Fibroblast of skin of scalp (primary cell): ENCODE measurements around the gene CRK. TPM values are rescaled to one million over a fixed set of nuclear protein-coding genes. Genes with fewer than 3 reads are reported as not detected.

Experiments
- DNase-seq: peaks from one replicate; pipeline ENCODE4 v3.0.0-alpha.2; 2013
- polyA plus RNA-seq, 2 experiments: library from polyadenylated mRNA; unstranded; fragments of 120-200 nt; gene quantifications; one replicate each; pipeline ENCODE4 v1.2.1, GENCODE V29; 2013; ENCODE audit not compliant: insufficient read length in 2 of 2

The CRK gene
- 55.0 TPM for polyA plus RNA-seq (2013, experiment 1 of 2; ENCODE audit: insufficient read length)
- 58.0 TPM for polyA plus RNA-seq (2013, experiment 2 of 2; ENCODE audit: insufficient read length)

GRCh38 chr17:1455797-1456599 lies at the start of gene CRK:
Gene CRK, minus strand, starts transcription at chr17:1456232. Its CDS starts 115 bp downstream, at chr17:1456117.
- peak; percentile 96 for DNase-seq

GRCh38 chr17:1505586-1505985 lies 49.6 kb upstream of the CRK start:
- no peak for DNase-seq

GRCh38 chr17:1504866-1505265 lies 48.8 kb upstream of the CRK start:
- no peak for DNase-seq

GRCh38 chr17:1503699-1504098 lies 47.7 kb upstream of the CRK start:
- DNase-seq: no peak

- no peak for DNase-seq
These were observed 42.8 kb upstream of the CRK start for GRCh38 chr17:1498869-1499268.

- DNase-seq: no peak
These were observed 42.2 kb upstream of the CRK start for GRCh38 chr17:1498233-1498632.

GRCh38 chr17:1497831-1498230 lies 41.8 kb upstream of the CRK start:
- no peak for DNase-seq

- no peak for DNase-seq
These were observed 40.8 kb upstream of the CRK start for GRCh38 chr17:1496869-1497268.

GRCh38 chr17:1495265-1495989 lies 39.4 kb upstream of the CRK start:
- peak; percentile 67 for DNase-seq

GRCh38 chr17:1494736-1495253 lies 38.8 kb upstream of the CRK start:
- DNase-seq: no peak

GRCh38 chr17:1494203-1494602 lies 38.2 kb upstream of the CRK start:
- DNase-seq: no peak

GRCh38 chr17:1493291-1493980 lies 37.4 kb upstream of the CRK start:
- DNase-seq: no peak

GRCh38 chr17:1492249-1493206 lies 36.5 kb upstream of the CRK start, which contains the start of gene MYO1C:
Gene MYO1C, minus strand, starts transcription at chr17:1492686. Its CDS starts 199 bp downstream, at chr17:1492487.
- DNase-seq: no peak

- peak; percentile 64 for DNase-seq
These were observed 35.6 kb upstream of the CRK start for GRCh38 chr17:1491443-1492248.

- peak; percentile 48 for DNase-seq
These were observed 34.8 kb upstream of the CRK start for GRCh38 chr17:1490643-1491442.

GRCh38 chr17:1488826-1489270 lies 32.8 kb upstream of the CRK start:
- DNase-seq: no peak

- peak; percentile 95 for DNase-seq
These were observed 32.1 kb upstream of the CRK start for GRCh38 chr17:1487939-1488825.
